Progenitor cell of endocrine pancreas (in vitro differentiated cells): ENCODE measurements around the gene CCSER1. TPM values are rescaled to one million over a fixed set of nuclear protein-coding genes. Genes with fewer than 3 reads are reported as not detected.

Source experiments
- DNase-seq: peaks from one replicate; pipeline ENCODE4 v3.0.0; 2021; ENCODE audit warnings: low spot score; ENCODE audit not compliant: unreplicated experiment
- H3K27ac Mint-ChIP-seq: 2 replicates; pipeline ENCODE4 v1.8.0; 2021; ENCODE audit warnings: mild to moderate bottlenecking, moderate library complexity, mixed read lengths
- H3K27me3 Mint-ChIP-seq: 2 replicates; pipeline ENCODE4 v1.8.0; 2021; ENCODE audit warnings: mixed read lengths
- H3K36me3 Mint-ChIP-seq: 2 replicates; pipeline ENCODE4 v1.8.0; 2022; ENCODE audit warnings: mixed read lengths; ENCODE audit not compliant: insufficient read depth
- H3K4me1 Mint-ChIP-seq: 2 replicates; pipeline ENCODE4 v1.8.0; 2021; ENCODE audit warnings: low read depth, mixed read lengths
- H3K4me3 Mint-ChIP-seq: 2 replicates; pipeline ENCODE4 v1.8.0; 2021; ENCODE audit warnings: low read depth, mild to moderate bottlenecking, moderate library complexity, mixed read lengths
- H3K9me3 Mint-ChIP-seq: 2 replicates; pipeline ENCODE4 v1.8.0; 2021; ENCODE audit warnings: low read depth, mixed read lengths
- total RNA-seq: library from RNA; stranded (reverse); gene quantifications from 2 replicates; pipeline ENCODE4 v1.2.1, GENCODE V29; 2021
- TF ChIP-seq, protein P1 (sequence below): fragments of 200-600 bp; sonication (generic); IDR thresholded peaks from one replicate; pipeline ENCODE4 v1.5.0; 2021; ENCODE audit warnings: antibody characterized with exemption, mild to moderate bottlenecking; ENCODE audit not compliant: unreplicated experiment

The CCSER1 gene
- total RNA-seq, 1 donor from 2014 or later, result 11.6 TPM

DNA sequence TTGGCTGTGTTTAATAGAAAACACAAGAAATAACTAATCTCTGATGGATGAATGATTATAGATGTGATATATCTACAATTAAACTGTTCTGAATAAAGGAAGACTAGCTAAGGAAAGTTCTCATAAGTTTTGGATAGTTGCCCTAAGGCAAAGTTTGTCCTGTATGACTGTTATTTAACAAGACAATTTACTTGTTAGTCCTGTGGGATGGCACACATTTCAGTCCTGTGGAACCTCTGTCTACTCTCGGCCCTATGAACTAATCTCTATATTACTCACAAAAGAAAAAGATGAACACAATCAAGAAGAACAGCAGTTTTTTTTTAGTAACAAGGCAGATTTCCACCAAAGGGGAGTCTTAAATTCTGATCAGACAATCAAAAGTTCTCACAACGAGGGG lies 314.6 kb downstream of the CCSER1 start:
- no peaks in the 10 kb centered on the region for H3K27me3 Mint-ChIP-seq

DNA sequence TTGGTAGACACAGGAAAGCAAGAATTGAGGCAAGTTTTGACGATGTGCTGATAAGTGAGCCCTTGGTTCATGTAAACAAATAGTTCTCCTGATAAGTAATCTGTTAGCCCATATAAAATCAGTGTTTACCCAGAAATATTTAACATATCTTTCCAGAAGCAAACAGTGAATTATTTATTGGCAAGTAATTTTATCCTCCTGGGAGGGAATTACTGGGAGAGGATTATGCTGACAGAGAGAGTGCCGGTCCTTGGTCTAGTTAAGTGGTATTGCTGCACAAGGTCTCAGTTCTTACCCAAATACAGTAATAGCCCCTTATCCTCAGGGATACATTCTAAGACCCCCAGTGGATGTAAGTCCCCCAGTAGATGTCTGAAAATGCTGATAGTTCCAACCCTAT lies 315.4 kb downstream of the CCSER1 start:
- Mint-ChIP-seq H3K9me3 (peaks cover 3% of the 10 kb centered on the region), H3K27ac (no peak overlapping the region), H3K4me3 (no peak overlapping the region), H3K4me1 (peaks cover 13% of the 10 kb centered on the region), H3K36me3 (no peaks in the 10 kb centered on the region), H3K27me3 (no peaks in the 10 kb centered on the region)
- DNase-seq, result no peak
- TF ChIP-seq, protein P1, sequence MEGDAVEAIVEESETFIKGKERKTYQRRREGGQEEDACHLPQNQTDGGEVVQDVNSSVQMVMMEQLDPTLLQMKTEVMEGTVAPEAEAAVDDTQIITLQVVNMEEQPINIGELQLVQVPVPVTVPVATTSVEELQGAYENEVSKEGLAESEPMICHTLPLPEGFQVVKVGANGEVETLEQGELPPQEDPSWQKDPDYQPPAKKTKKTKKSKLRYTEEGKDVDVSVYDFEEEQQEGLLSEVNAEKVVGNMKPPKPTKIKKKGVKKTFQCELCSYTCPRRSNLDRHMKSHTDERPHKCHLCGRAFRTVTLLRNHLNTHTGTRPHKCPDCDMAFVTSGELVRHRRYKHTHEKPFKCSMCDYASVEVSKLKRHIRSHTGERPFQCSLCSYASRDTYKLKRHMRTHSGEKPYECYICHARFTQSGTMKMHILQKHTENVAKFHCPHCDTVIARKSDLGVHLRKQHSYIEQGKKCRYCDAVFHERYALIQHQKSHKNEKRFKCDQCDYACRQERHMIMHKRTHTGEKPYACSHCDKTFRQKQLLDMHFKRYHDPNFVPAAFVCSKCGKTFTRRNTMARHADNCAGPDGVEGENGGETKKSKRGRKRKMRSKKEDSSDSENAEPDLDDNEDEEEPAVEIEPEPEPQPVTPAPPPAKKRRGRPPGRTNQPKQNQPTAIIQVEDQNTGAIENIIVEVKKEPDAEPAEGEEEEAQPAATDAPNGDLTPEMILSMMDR, result no peak

More for the DNA sequence above, 314.6 kb downstream of the CCSER1 start:
- Mint-ChIP-seq H3K27ac (no peak overlapping the region), H3K36me3 (no peaks in the 10 kb centered on the region), H3K4me1 (peaks cover 13% of the 10 kb centered on the region), H3K9me3 (peaks cover 3% of the 10 kb centered on the region), H3K4me3 (no peak overlapping the region)
- no peak for DNase-seq
- TF ChIP-seq, protein P1, result no peak

DNA sequence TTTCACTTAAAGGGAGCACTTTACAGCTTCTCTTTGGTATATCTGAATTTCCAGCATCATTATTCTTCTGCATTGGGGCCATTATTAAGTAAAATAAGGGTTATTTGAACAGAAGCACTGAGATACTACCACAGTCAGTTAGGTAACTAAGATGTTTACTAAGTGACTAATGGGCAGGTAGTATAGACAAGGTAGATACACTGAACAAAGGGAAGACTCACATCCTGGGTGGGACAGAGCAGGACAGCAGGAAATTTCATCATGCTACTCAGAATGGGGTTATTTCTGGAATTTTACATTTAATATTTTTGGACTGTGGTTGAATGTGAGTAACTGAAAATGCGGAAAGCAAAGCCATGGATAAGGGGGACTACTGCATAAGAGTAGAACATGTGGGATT lies 316.0 kb downstream of the CCSER1 start:
- Mint-ChIP-seq H3K9me3 (peaks cover 3% of the 10 kb centered on the region), H3K4me1 (peaks cover 13% of the 10 kb centered on the region), H3K27ac (no peak overlapping the region), H3K36me3 (no peaks in the 10 kb centered on the region), H3K4me3 (no peak overlapping the region), H3K27me3 (no peaks in the 10 kb centered on the region)
- TF ChIP-seq, protein P1, result no peak
- no peak for DNase-seq

DNA sequence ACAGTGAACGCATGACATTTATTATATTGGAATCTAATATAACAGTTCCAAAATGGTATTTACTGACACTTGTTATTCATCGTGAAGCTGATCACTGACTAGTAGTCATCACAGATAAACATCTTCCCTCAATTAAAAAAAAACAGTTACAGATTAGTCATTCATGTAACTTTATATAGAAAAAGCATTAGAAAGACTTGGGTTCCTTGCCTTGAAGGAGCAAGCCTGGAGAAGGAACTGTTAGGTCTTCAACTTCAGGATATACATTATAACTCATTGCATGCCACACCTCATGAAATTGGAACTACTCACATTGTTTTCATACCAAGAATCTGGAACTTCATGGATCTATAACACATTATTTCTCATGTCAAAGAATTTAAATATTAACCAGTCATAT lies 317.7 kb downstream of the CCSER1 start:
- TF ChIP-seq, protein P1, result no peak
- H3K27me3 Mint-ChIP-seq, result no peaks in the 10 kb centered on the region
- DNase-seq, result no peak
- H3K9me3 Mint-ChIP-seq, result peaks cover 3% of the 10 kb centered on the region
- H3K36me3 Mint-ChIP-seq, result no peaks in the 10 kb centered on the region
- peaks cover 13% of the 10 kb centered on the region for H3K4me1 Mint-ChIP-seq
- H3K4me3 Mint-ChIP-seq, result no peak overlapping the region
- no peak overlapping the region for H3K27ac Mint-ChIP-seq

DNA sequence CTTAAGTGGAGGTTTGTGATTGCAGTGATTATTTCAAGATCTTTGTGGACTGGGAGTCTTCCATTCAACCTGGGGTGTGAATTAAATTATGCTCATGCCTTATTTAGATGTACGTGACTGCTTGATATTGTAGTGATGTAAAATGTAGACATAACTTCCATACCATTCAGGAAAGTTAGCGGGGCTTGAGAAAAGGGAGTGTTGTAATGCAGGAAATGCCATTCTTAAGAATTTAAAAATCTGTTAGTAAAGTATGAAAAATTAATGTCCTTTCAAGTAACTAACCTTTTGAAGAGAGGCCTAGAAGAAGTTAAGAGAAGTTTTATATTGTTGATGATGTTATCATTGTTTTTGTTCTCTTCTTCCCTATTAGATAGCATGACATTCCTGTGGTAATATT lies 318.2 kb downstream of the CCSER1 start:
- Mint-ChIP-seq H3K4me1 (peaks cover 10% of the 10 kb centered on the region), H3K4me3 (no peak overlapping the region), H3K27me3 (no peaks in the 10 kb centered on the region), H3K9me3 (peaks cover 3% of the 10 kb centered on the region), H3K36me3 (no peaks in the 10 kb centered on the region), H3K27ac (no peak overlapping the region)
- DNase-seq, result no peak
- TF ChIP-seq, protein P1, result no peak
